Activated CD8-positive, alpha-beta memory T cell treated with anti-CD3 and anti-CD28 coated beads, Interleukin-2, amount 50 U/mL, for 1 hour (primary cell): Measurements from ENCODE around the gene NOP14.
A peak's percentile ranks its signal among the peaks of the same experiment; 100 is the strongest.
"Not testable (repeated sequence)": the region's sequence is repeated elsewhere in the genome, so short reads cannot be mapped to it uniquely, and the experiment has no call there.

Experiments used
- DNase-seq: peaks from one replicate; pipeline ENCODE4 v3.0.0-alpha.2; 2020; ENCODE audit errors: extremely low read depth

The NOP14 gene

GRCh38 chr4:2963175-2963965 lies at the start of gene NOP14, which contains the start of gene GRK4:
Gene NOP14 (minus strand): TSS chr4:2963406. CDS start chr4:2963319, 87 bp downstream.
Gene GRK4 (plus strand): TSS chr4:2963571. CDS start chr4:2964071, 500 bp downstream.
- peak; percentile 89 for DNase-seq

GRCh38 chr4:3011456-3012220 lies 48.4 kb upstream of the NOP14 start:
- DNase-seq = no peak

GRCh38 chr4:3010998-3011397 lies 47.8 kb upstream of the NOP14 start:
- DNase-seq = no peak

- no peak for DNase-seq
These were observed 47.4 kb upstream of the NOP14 start for GRCh38 chr4:3010577-3010976.

- DNase-seq = no peak
These were observed 46.2 kb upstream of the NOP14 start for GRCh38 chr4:3009422-3009821.

- DNase-seq = no peak
These were observed 44.5 kb upstream of the NOP14 start for GRCh38 chr4:3007724-3008123.

GRCh38 chr4:2996415-2996814 lies 33.2 kb upstream of the NOP14 start:
- DNase-seq = no peak

- DNase-seq = no peak
These were observed 32.5 kb upstream of the NOP14 start for GRCh38 chr4:2995546-2996265.

- no peak for DNase-seq
These were observed 31.7 kb upstream of the NOP14 start for GRCh38 chr4:2994917-2995316.

GRCh38 chr4:2991243-2991642 lies 28.0 kb upstream of the NOP14 start:
- no peak for DNase-seq

- not testable (repeated sequence) for DNase-seq
These were observed 20.5 kb upstream of the NOP14 start for GRCh38 chr4:2983715-2984114.

GRCh38 chr4:2982012-2982411 lies 18.8 kb upstream of the NOP14 start:
- DNase-seq = no peak

GRCh38 chr4:2981256-2981819 lies 18.1 kb upstream of the NOP14 start:
- DNase-seq = no peak

GRCh38 chr4:2977211-2978088 lies 14.2 kb upstream of the NOP14 start:
- DNase-seq = no peak

- DNase-seq = no peak
These were observed 8.1 kb upstream of the NOP14 start for GRCh38 chr4:2971275-2971674.

GRCh38 chr4:2968381-2968780 lies 5.2 kb upstream of the NOP14 start:
- no peak for DNase-seq

- DNase-seq = no peak
These were observed 2.1 kb upstream of the NOP14 start for GRCh38 chr4:2965262-2965661.

GRCh38 chr4:2964706-2965258 lies 1.6 kb upstream of the NOP14 start:
- no peak for DNase-seq

- no peak for DNase-seq
These were observed 813 bp upstream of the NOP14 start for GRCh38 chr4:2963966-2964471.

- no peak for DNase-seq
These were observed 512 bp downstream of the NOP14 start for GRCh38 chr4:2962614-2963174.
